ENCODE data around the gene FAM168A. TPM values are rescaled to one million over a fixed set of nuclear protein-coding genes. Genes with fewer than 3 reads are reported as not detected.

FAM168A gene
- total and polyA plus RNA-seq, 2 of the 8 experiments (the other 6 are each of a cell fraction or from before 2014, with no cell fraction given): 17.1 to 21.6 TPM

DNA sequence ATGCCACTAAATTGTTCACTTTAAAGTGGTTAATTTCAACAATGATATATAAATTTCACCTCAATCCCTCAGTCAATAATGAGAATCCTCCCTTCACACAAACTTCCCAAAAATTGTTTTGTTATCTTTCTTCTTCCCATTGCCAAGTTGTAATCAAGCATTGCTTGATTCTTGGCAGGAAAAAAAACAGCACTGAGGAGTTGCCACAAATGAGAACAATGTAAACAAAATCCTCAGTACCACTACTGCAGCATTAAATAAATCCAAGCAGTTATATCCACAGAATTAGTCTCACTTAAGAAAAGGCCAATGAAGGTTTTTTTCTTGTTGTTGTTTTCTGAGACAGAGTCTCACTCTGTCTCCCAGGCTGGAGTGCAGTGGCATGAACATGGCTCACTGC is 38.2 kb downstream of the FAM168A start:
- Histone ChIP-seq H4K5ac (ENCODE audit: insufficient read length, low read depth, low read length) (no peak overlapping the region), H2BK120ac (replicated peaks; ENCODE audit: low read depth, low read length) (no peak overlapping the region), H2BK20ac (ENCODE audit: low read length) (no peak overlapping the region), H3K9me3 (ENCODE audit: insufficient read depth in 2 of 2, low read depth in 1 of 2, low read length in 1 of 2) (no peaks in the 10 kb centered on the region), H3K18ac (ENCODE audit: extremely low read depth, low read length) (no peak overlapping the region), H4K8ac (ENCODE audit: extremely low read depth, insufficient read depth, low read length) (no peak overlapping the region), H3K4ac (replicated peaks; ENCODE audit: insufficient read length, low read depth, low read length) (no peak overlapping the region), H3K27ac (ENCODE audit: low read depth, low read length) (no peak overlapping the region), H3K9ac (replicated peaks in 1 of 4; ENCODE audit: extremely low read depth in 1 of 4, low read depth in 3 of 4, low read length in 3 of 4) (no peak overlapping the region), H3K36me3 (ENCODE audit: control insufficient read depth in 2 of 4, insufficient read depth in 4 of 4, low read length in 3 of 4) (no peaks in the 10 kb centered on the region), H3K27me3 (replicated peaks in 1 of 4; ENCODE audit: control insufficient read depth in 3 of 4, extremely low read depth in 1 of 4, insufficient read depth in 3 of 4, low read length in 3 of 4) (no peaks in the 10 kb centered on the region), H2AFZ (ENCODE audit: low read length) (no peak overlapping the region), H4K91ac (replicated peaks; ENCODE audit: insufficient read length, low read length) (no peak overlapping the region), H3K4me1 (replicated peaks in 1 of 4; ENCODE audit: control insufficient read depth in 3 of 4, insufficient read depth in 4 of 4, low read length in 3 of 4) (peaks cover 0 to 4% (median 2%) of the 10 kb centered on the region in 4 experiments; a peak in 3 of 7 replicates), H3K4me3 (ENCODE audit: extremely low read depth in 1 of 4, insufficient read depth in 2 of 4, low read depth in 3 of 4, low read length in 4 of 4) (no peak overlapping the region), H4K20me1 (replicated peaks in 1 of 2; ENCODE audit: control insufficient read depth in 1 of 2, insufficient read depth in 2 of 2, low read length in 2 of 2) (peaks cover 0 to 2% of the 10 kb centered on the region in 2 experiments), H3K14ac (ENCODE audit: insufficient read length) (no peak overlapping the region), H3K23me2 (ENCODE audit: low read depth, low read length) (no peaks in the 10 kb centered on the region), H3K56ac (replicated peaks; ENCODE audit: insufficient read length, low read depth, low read length) (no peak overlapping the region), H2AK5ac (ENCODE audit: low read depth, low read length) (no peak overlapping the region), H3K23ac (ENCODE audit: insufficient read length) (no peak overlapping the region), H2BK12ac (ENCODE audit: low read depth, low read length) (no peak overlapping the region), H2BK15ac (ENCODE audit: low read length) (no peak overlapping the region), H3K79me1 (ENCODE audit: low read depth, low read length) (peaks cover 4% of the 10 kb centered on the region; the same call in 1 of the 2 replicates), H3K4me2 (ENCODE audit: insufficient read depth in 1 of 2, low read depth in 2 of 2, low read length in 2 of 2) (no peak overlapping the region), H3K79me2 (ENCODE audit: control insufficient read depth in 1 of 2, insufficient read depth in 2 of 2, low read length in 2 of 2) (peaks cover 0 to 9% of the 10 kb centered on the region in 2 experiments; a peak in 2 of 4 replicates), H2BK5ac (ENCODE audit: low read depth, low read length) (no peak overlapping the region)
- POLR2A ChIA-PET (ENCODE audit: partially characterized antibody): interaction anchor here (0.7 kb wide), 1 partner anchor 14 kb away, joined by 3 read pairs; no protein-coding TSS in a partner anchor
- FAIRE-seq (no peak), DNase-seq (ENCODE audit: low read depth in 1 of 2, low spot score in 2 of 2) (no peak)
- CTCF ChIA-PET (ENCODE audit: partially characterized antibody): no interaction called here
- no peak for TF ChIP-seq SIRT6 (IDR thresholded peaks at IDR 0.05; ENCODE audit: low read length)
- TF ChIP-seq SRF (IDR thresholded peaks at IDR 0.05; ENCODE audit: low read depth, low read length): no peak
- TF ChIP-seq, protein P1, sequence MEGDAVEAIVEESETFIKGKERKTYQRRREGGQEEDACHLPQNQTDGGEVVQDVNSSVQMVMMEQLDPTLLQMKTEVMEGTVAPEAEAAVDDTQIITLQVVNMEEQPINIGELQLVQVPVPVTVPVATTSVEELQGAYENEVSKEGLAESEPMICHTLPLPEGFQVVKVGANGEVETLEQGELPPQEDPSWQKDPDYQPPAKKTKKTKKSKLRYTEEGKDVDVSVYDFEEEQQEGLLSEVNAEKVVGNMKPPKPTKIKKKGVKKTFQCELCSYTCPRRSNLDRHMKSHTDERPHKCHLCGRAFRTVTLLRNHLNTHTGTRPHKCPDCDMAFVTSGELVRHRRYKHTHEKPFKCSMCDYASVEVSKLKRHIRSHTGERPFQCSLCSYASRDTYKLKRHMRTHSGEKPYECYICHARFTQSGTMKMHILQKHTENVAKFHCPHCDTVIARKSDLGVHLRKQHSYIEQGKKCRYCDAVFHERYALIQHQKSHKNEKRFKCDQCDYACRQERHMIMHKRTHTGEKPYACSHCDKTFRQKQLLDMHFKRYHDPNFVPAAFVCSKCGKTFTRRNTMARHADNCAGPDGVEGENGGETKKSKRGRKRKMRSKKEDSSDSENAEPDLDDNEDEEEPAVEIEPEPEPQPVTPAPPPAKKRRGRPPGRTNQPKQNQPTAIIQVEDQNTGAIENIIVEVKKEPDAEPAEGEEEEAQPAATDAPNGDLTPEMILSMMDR (IDR thresholded peaks at IDR 0.05; ENCODE audit: control extremely low read depth in 1 of 3, insufficient read depth in 1 of 3, low read depth in 1 of 3, low read length in 3 of 3): no peak
- no peak for TF ChIP-seq SIN3A (conservative IDR thresholded peaks at IDR 0.05 in 1 of 2, IDR thresholded peaks at IDR 0.05 in 1 of 2; ENCODE audit: low read depth in 1 of 2, low read length in 2 of 2)
- no peak for TF ChIP-seq EGR1 (IDR thresholded peaks at IDR 0.05; ENCODE audit: borderline replicate concordance, low read depth, low read length)
- TF ChIP-seq JUND (IDR thresholded peaks at IDR 0.05; ENCODE audit: low read length): no peak
- no peak for TF ChIP-seq CHD1 (IDR thresholded peaks at IDR 0.05; ENCODE audit: low read depth, low read length)
- TF ChIP-seq CREB1 (IDR thresholded peaks at IDR 0.05): no peak
- no peak for TF ChIP-seq PHF8 (conservative IDR thresholded peaks at IDR 0.05; ENCODE audit: low read depth, low read length)
- no peak for TF ChIP-seq TBP (IDR thresholded peaks at IDR 0.05; ENCODE audit: low read depth, low read length)
- no peak for TF ChIP-seq FOSL1 (IDR thresholded peaks at IDR 0.05; ENCODE audit: insufficient read depth, low read depth, low read length)
- no peak for TF ChIP-seq EP300 (IDR thresholded peaks at IDR 0.05; ENCODE audit: borderline replicate concordance in 1 of 2, low read depth in 2 of 2, low read length in 2 of 2)
- no peak for TF ChIP-seq SP1 (IDR thresholded peaks at IDR 0.05; ENCODE audit: low read depth, low read length)

Measured in H1 (cell line).